Breast epithelium (tissue), 4 donors: ENCODE data around the gene FANCC. TPM values are rescaled to one million over a fixed set of nuclear protein-coding genes. Genes with fewer than 3 reads are reported as not detected.
"Not testable (repeated sequence)": the region's sequence is repeated elsewhere in the genome, so short reads cannot be mapped to it uniquely, and the experiment has no call there.

ENCODE experiments used
- DNase-seq, 2 donors: peaks; one replicate each; pipeline ENCODE4 v3.0.0-alpha.2; 2019; ENCODE audit warnings: low spot score in 2 of 2
- H3K27ac ChIP-seq, 2 donors: fragments of 200-600 bp; sonication (generic) in 1 of 2; one replicate each; pipeline ENCODE4 v1.5.1; 2016 to 2019; ENCODE audit warnings: mild to moderate bottlenecking in 1 of 2
- H3K27me3 ChIP-seq, 2 donors: fragments of 200-600 bp; sonication (generic) in 1 of 2; one replicate each; pipeline versions ENCODE4 v1.5.1 to v1.6.0; 2017 to 2019; ENCODE audit warnings: control low read depth in 1 of 2, mild to moderate bottlenecking in 1 of 2
- H3K36me3 ChIP-seq: fragments of 200-600 bp; one replicate; pipeline ENCODE4 v1.5.1; 2019
- H3K4me1 ChIP-seq, 2 donors: fragments of 200-600 bp; sonication (generic); one replicate each; pipeline ENCODE4 v1.5.1; 2016 to 2019; ENCODE audit warnings: control low read depth in 1 of 2
- H3K4me3 ChIP-seq, 3 donors: fragments of 200-600 bp; sonication (generic); 1 replicate in 2 of 3; 2 replicates in 1 of 3; pipeline ENCODE4 v1.5.1; 2016 to 2019; ENCODE audit warnings: mild to moderate bottlenecking in 3 of 3, moderate library complexity in 2 of 3
- H3K9me3 ChIP-seq, 2 donors: fragments of 200-600 bp; sonication (generic) in 1 of 2; one replicate each; pipeline ENCODE4 v1.5.1; 2016 to 2019; ENCODE audit warnings: control low read depth in 1 of 2
- POLR2A ChIP-seq: fragments of 450-650 bp; IDR thresholded peaks from one replicate; pipeline ENCODE4 v1.6.1; 2016; ENCODE audit warnings: antibody characterized with exemption, mild to moderate bottlenecking, moderate library complexity
- POLR2AphosphoS5 ChIP-seq, 3 donors: sonication (generic); formaldehyde crosslinking; IDR thresholded peaks; one replicate each; pipeline ENCODE4 v1.6.1; 2017; ENCODE audit warnings: antibody characterized with exemption in 3 of 3
- intact Hi-C: fragments of 100-400 bp; cut with DNase I; formaldehyde crosslinking; loops from one replicate; pipeline ENCODE4 v1.15.1; 2023; ENCODE audit warnings: low total_unique reads
- total RNA-seq, 3 donors: library from RNA; depleted of rRNA; stranded (reverse); fragments of >200 nt; gene quantifications; one replicate each; pipeline ENCODE4 v1.1.0, GENCODE V29; 2016
- TF ChIP-seq, protein P1 (sequence below), 3 donors: fragments of 450-650 bp; IDR thresholded peaks; one replicate each; pipeline ENCODE4 v1.5.1; 2016 to 2017; ENCODE audit warnings: antibody characterized with exemption in 3 of 3, mild to moderate bottlenecking in 3 of 3, moderate library complexity in 3 of 3

Gene FANCC
- total RNA-seq, 3 donors from 2014 or later, result 4.2 to 11.4 (median 9.2) TPM

- DNase-seq, result no peak
- H3K36me3 ChIP-seq, result no peaks in the 10 kb centered on the region
- TF ChIP-seq, protein P1, sequence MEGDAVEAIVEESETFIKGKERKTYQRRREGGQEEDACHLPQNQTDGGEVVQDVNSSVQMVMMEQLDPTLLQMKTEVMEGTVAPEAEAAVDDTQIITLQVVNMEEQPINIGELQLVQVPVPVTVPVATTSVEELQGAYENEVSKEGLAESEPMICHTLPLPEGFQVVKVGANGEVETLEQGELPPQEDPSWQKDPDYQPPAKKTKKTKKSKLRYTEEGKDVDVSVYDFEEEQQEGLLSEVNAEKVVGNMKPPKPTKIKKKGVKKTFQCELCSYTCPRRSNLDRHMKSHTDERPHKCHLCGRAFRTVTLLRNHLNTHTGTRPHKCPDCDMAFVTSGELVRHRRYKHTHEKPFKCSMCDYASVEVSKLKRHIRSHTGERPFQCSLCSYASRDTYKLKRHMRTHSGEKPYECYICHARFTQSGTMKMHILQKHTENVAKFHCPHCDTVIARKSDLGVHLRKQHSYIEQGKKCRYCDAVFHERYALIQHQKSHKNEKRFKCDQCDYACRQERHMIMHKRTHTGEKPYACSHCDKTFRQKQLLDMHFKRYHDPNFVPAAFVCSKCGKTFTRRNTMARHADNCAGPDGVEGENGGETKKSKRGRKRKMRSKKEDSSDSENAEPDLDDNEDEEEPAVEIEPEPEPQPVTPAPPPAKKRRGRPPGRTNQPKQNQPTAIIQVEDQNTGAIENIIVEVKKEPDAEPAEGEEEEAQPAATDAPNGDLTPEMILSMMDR (IDR thresholded peaks at IDR 0.05), result no peak
- TF ChIP-seq POLR2A, result no peak
- TF ChIP-seq POLR2AphosphoS5 (IDR thresholded peaks at IDR 0.05), result no peak
- H3K4me3 ChIP-seq, result no peak overlapping the region
- no peaks in the 10 kb centered on the region for H3K9me3 ChIP-seq
- intact Hi-C loops, result no loop called here
- H3K27ac ChIP-seq, result no peak overlapping the region
- no peaks in the 10 kb centered on the region for H3K27me3 ChIP-seq
- H3K4me1 ChIP-seq, result no peaks in the 10 kb centered on the region
These were observed 20.2 kb downstream of the FANCC start for GRCh38 chr9:95297316-95297715.

DNA sequence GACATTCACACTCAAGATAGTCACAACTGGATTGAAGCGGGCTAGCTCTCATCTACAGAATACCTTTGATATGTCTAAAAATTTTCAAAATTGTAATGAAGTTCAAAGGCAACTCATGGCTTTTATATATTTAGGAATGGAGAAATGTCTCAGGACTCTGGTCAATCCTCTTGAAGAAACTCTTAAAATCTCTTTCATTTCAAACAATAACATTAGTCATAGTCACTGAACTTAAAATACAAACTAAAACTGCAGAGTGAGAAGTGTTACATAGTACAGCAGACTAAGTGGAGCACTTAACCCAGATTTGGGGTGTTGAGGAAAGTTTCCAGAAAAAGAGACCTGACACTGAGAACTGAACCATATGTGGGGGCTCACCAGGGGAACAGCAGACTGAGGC, 20.7 kb downstream of the FANCC start:
- Histone ChIP-seq H3K4me1 (no peaks in the 10 kb centered on the region), H3K27me3 (no peaks in the 10 kb centered on the region), H3K27ac (no peak overlapping the region), H3K9me3 (no peaks in the 10 kb centered on the region), H3K4me3 (no peak overlapping the region), H3K36me3 (no peaks in the 10 kb centered on the region)
- TF ChIP-seq, protein P1 (IDR thresholded peaks at IDR 0.05), result no peak
- TF ChIP-seq POLR2AphosphoS5 (IDR thresholded peaks at IDR 0.05) (no peak), POLR2A (no peak)
- intact Hi-C loops, result no loop called here
- no peak for DNase-seq

- H3K4me3 ChIP-seq, H3K27me3 ChIP-seq, H3K27ac ChIP-seq, H3K36me3 ChIP-seq, DNase-seq, intact Hi-C loops, H3K9me3 ChIP-seq, H3K4me1 ChIP-seq: not testable (repeated sequence)
These were observed 24.2 kb downstream of the FANCC start for GRCh38 chr9:95293296-95293695.

- Histone ChIP-seq H3K36me3 (no peaks in the 10 kb centered on the region), H3K9me3 (no peaks in the 10 kb centered on the region), H3K27me3 (no peaks in the 10 kb centered on the region), H3K4me1 (no peaks in the 10 kb centered on the region), H3K4me3 (no peak overlapping the region), H3K27ac (no peak overlapping the region)
- no peak for DNase-seq
- TF ChIP-seq, protein P1 (IDR thresholded peaks at IDR 0.05), result no peak
- TF ChIP-seq POLR2A, result no peak
- no peak for TF ChIP-seq POLR2AphosphoS5 (IDR thresholded peaks at IDR 0.05)
- intact Hi-C loops, result no loop called here
These were observed 25.3 kb downstream of the FANCC start for GRCh38 chr9:95292226-95292625.

DNA sequence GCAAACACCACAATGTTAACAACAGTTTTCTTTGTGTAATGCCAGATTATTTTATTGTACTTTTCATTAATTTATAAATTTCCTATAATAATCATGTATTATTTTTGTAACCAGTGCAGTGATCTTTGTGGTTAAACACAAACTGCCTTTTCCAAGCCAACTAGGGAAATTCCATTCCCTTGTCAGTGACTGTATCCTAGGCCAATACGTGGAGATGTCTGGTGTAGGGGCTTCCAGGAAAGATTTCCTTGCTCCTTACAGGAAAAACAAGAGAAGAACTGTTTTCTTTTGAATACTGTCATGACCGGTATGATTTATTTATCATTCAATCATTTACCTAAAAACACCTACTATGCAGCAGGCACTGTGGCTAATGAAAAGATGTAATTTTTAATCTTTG, 31.4 kb downstream of the FANCC start:
- no peak for DNase-seq
- H3K4me3 ChIP-seq, result no peak overlapping the region
- peaks cover 0 to 4% of the 10 kb centered on the region in 2 donors for H3K9me3 ChIP-seq
- TF ChIP-seq, protein P1 (IDR thresholded peaks at IDR 0.05), result no peak
- TF ChIP-seq POLR2A (no peak), POLR2AphosphoS5 (IDR thresholded peaks at IDR 0.05) (no peak)
- no peaks in the 10 kb centered on the region for H3K4me1 ChIP-seq
- H3K36me3 ChIP-seq, result no peaks in the 10 kb centered on the region
- H3K27ac ChIP-seq, result no peak overlapping the region
- intact Hi-C loops, result no loop called here
- H3K27me3 ChIP-seq, result no peaks in the 10 kb centered on the region

DNA sequence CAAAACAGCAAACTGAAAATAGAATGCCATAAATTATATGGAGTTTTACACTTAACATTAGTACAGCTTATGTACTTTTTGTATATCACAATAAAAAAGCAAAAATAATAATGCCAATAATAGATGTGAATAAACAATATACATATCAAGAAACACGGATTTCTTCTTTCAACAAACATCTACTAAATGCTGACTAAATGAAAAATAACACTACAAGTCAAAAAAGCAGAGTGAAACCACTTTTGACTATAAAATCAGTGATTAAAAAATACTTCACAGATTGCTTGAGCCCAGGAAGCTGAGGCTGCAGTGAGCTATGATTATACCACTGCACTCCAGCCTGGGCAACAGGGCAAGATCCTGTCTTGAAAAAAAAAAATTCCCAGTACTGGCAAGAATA, 32.2 kb downstream of the FANCC start:
- H3K27me3 ChIP-seq, result no peaks in the 10 kb centered on the region
- no peak overlapping the region for H3K27ac ChIP-seq
- peaks cover 0 to 12% of the 10 kb centered on the region in 2 donors for H3K9me3 ChIP-seq
- H3K4me1 ChIP-seq, result no peaks in the 10 kb centered on the region
- DNase-seq, result no peak
- TF ChIP-seq, protein P1 (IDR thresholded peaks at IDR 0.05), result no peak
- TF ChIP-seq POLR2AphosphoS5 (IDR thresholded peaks at IDR 0.05) (no peak), POLR2A (no peak)
- H3K36me3 ChIP-seq, result no peaks in the 10 kb centered on the region
- no peak overlapping the region for H3K4me3 ChIP-seq
- intact Hi-C loops, result no loop called here
